HG02884 (cell line): ENCODE data around the gene WARS2.

Experiments
- ATAC-seq: cut with Tn5 transposase; IDR thresholded peaks from one replicate; pipeline ENCODE4 v1.9.1; 2021; ENCODE audit warnings: mild to moderate bottlenecking, moderate library complexity; ENCODE audit not compliant: unreplicated experiment

Gene WARS2

DNA sequence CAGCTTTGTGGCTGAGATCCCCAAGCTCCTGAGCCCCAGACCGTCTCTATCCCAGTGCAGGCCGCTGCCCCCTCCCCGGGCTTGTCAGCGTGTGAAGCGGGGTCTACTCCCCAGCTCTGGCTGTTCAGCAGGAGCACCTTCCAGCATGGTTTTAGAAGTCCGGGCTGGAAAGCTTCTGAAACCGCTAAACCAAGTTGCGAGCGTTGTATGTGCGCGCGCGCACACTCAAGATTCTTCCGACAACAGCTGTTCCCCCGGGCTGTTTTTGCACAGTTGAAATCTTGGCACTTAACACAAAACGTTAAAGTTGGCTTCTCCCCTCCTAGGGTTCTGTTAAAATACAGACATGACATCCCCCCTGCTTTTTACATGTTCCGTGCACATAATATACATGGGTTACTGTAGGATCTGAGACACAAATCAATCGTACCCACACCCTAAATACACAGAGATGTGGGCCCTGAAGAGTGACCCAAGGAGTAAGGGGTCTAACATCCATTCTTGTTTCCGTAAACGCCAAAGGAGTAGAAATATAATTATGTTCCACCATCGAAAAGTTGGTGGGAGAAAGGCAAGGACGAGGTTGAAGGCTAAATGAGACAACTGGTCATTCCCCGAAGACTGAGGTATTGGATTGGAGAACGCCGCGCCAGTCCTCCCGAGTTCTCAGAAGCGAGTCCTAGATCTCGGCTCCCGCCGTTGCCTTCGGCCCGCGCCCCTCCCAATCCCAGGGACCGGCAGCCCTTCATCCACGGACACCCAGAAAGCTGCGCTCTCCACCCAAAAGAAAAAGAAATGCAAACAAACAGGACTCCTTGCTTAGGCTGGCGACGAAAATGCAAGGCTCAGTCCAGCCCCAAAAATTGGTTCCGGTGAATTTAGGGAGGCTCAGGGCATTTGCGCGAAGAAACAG lies 153.6 kb downstream of the WARS2 start:
- ATAC-seq = no peak

DNA sequence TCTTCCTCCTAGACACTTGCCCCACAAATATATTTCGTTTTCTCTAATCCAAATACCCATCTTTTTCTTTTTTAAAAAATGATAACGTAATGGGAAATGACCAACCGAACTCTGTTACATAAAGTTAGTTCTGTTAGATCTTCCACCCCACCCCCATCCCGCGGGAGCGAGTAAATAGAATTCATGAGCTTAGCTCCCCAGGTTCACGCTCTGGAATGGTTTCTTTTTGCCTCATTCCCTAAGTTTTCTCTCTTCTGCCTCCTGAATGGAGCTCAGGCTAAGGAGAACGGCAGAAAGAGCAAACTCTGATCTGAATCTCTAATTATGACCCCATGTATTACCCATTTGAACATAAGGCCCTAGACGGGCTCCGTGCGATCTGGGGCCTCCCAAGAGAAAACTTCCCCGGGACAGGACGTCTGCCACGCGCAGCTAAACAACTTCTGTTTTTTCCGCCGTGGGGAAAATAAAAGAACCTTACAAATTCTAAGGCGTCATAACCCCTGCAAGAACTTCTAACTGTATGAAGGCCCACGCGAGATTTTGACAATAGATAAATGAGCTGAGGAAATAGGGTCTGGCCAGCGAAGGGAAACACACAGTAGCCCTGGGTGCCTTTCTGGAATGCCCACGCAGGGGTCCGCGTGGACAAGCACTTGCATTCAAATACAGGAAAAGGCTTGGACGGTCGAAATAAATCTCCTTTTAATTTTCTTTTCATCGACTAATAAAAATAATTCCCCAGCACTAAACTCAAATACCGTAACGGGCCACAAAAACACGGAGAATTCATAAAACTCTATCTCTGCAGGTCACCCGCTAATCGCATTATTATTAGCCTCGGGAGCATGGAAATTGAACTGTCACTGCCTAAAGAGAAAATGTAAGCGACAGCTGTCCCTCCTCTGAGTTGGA lies 154.6 kb downstream of the WARS2 start:
- no peak for ATAC-seq

DNA sequence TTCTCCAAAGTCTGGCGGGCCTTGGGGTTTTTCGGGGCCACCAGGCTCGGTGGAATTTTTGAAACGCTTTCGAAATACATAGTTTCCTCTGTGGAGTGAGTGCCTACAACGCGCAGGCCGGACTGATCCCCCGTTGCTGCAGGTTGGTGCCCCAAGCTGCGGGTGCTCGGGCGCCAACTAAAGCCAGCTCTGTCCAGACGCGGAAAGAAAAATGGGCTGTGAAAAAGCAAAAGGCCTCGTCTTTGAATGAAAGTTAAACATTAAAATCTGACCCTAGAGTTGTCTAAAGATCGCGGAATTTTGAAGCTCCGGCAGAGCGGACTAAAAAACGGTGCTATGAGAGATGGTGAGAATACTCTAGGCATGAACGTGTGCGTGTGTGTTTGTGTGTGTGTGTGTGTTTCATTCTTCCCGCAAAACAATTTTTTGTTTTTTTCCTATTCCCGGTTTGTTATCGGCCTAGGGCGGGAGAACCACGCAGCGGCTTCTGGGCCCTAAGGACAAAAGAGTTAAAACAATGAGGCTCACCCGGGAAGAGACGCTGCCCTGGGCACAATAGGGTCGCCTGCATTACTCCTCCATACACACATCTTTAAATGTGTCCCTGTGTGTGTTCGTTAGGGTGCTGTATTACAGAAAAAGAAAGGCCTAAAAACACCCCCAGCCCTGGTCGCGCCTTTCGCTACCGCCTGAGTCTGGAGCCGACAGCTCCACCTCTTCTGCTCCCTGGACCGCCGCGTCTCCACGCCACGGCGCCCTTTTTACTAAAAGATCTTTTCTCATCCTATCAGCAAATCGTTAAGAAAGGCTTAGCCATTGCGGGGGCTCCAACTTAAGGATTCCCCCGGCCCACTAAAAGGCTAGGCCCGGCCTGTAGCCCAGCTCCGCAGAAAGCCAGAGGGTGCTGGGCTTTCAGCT lies 155.5 kb downstream of the WARS2 start:
- ATAC-seq = no peak

DNA sequence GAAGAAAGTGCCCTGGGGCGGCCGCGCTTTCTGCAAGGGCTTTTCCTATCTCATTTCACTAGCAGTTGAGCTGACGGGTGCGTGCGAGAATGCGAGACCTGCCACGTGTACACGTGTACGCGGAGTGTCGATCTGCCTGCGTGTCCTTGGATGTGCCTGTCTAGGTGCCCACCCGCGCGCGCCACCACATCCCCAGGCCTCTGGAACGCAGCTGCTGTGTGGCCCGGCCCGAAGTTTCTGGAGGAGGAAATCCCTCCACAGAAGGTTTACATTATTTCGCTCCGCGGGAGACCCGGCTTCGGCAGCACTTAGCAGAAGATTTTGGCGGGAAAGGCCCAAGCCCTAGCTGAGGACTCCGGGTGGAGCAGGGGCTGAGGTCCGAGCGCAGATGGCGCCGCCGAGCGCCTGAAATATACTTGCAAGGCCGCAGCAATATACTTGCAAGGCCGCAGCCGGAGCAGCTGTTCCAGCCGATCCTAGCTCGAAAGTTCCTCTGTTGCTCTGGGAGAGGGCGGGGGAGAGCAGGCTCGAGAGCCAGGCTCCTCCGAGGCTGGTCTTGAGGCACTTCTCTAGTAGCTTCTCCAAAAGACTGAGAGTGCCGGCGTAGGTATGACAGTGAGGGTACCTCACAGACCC lies 156.2 kb downstream of the WARS2 start:
- no peak for ATAC-seq

DNA sequence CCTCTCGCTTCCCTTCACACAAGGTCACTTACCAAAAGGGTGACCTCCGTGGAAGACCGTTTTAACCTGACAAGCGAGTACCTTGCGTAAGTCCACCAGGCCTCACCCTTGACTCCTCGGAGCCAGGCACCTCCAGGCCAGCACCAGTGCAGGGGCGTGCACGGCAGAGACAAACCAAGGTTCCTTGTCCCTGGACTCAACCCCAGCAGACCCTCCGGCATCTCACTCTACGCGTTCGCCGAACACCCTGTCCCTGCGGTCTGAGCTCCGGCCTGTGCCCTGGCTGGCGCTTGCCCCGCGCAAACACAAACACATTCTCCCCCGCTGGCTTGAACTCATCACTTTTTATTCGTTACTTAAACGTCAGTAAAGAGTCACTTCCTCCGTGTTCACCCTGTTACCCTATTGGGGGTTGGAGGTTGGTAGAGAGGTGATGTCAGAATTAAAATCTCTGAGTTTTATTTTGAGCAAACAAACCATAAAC lies 156.9 kb downstream of the WARS2 start:
- ATAC-seq = no peak

DNA sequence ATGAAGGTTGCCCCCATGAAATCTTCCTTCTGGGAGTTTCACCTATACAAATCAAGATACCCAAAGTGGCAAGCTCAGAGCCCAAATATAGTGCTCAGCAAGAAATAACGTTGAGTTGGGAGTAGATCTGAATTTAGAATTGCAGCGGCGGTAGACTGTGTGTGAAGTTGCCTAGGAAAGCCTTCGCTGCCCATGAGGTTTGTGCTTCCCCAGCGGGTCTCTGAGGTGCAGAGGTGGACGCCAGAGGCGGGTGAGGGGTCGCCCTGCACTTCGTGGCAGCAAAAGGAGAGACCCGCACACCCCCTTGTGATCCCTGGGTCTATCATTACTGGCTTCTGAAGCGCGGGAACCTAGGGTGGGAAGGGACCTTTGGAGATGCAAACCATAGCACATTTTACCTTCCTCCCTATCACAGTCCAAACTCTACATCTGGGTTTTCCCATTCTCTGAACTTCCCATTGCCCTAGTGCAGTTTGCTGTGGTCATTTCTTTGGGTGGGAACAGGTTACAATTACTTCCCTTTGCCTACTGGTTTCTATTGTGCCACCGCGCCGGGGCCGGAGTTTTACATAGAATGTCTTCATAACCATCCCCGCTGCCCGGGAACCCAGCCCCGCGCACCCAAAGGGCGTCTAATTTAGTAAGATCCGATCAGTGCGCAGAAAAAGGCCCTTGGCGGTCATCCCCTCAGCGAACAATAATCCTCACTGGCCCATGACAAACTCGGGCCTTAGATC lies 157.5 kb downstream of the WARS2 start:
- ATAC-seq = no peak

DNA sequence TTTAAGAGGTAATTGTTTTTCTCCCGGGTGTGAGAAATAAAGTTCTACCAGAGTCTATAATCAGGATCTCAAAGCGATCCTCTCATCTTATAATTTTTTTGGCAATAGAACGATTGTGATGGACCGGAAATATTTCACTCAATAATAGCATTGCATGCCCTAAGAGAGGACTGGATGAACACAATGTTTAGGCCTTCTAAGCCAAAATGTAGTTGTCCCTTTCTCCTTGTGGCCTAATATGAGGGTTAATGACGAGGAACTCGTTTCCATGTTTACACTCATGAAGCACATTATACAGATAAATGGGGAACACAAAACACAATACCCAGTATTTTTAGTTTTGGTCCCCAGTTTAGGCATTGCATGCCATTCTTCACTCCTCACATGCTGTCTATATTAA lies 158.2 kb downstream of the WARS2 start:
- no peak for ATAC-seq

DNA sequence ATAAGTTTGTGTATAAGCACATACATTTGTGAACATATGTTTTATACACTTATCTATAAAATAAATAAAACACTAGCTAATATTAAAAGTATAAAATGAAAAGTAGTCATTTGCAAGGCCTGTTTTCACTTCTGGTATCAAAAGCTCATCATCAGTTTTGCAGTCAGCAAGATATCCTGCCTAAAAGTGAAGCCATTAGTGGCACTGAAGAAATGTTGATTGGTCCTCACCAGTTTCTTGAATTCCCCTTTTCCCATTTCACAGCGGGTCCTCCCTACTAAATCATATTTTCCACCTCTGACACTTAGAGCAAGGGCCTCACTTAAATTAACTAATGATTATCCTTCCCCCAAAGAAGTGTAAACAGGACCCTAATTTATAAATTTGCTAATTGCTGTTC lies 159.0 kb downstream of the WARS2 start:
- ATAC-seq = no peak
